ENCODE data around the gene TMEM39A.

DNA sequence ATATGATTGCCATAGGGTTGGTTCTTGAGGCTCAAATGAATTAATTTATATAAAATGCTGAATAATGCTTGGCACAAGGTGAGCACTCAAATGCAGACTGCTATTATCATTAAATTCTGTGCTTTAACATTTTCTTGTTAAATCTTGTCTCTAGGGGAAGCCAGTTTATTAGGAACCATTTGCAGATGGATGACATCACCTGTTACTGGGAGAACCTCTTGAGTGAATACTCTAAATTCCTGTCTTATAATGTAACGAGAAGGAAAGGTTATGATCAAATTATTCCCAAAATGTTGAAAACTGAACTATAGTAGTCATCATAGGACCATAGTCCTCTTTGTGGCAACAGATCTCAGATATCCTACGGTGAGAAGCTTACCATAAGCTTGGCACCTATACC is 28.7 kb upstream of the TMEM39A start:
- TF ChIP-seq, protein P1, sequence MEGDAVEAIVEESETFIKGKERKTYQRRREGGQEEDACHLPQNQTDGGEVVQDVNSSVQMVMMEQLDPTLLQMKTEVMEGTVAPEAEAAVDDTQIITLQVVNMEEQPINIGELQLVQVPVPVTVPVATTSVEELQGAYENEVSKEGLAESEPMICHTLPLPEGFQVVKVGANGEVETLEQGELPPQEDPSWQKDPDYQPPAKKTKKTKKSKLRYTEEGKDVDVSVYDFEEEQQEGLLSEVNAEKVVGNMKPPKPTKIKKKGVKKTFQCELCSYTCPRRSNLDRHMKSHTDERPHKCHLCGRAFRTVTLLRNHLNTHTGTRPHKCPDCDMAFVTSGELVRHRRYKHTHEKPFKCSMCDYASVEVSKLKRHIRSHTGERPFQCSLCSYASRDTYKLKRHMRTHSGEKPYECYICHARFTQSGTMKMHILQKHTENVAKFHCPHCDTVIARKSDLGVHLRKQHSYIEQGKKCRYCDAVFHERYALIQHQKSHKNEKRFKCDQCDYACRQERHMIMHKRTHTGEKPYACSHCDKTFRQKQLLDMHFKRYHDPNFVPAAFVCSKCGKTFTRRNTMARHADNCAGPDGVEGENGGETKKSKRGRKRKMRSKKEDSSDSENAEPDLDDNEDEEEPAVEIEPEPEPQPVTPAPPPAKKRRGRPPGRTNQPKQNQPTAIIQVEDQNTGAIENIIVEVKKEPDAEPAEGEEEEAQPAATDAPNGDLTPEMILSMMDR (IDR thresholded peaks at IDR 0.05), result no peak
- TF ChIP-seq POLR2A (IDR thresholded peaks at IDR 0.05), result no peak
